ENCODE measurements around the gene TTC16. TPM values are rescaled to one million over a fixed set of nuclear protein-coding genes. Genes with fewer than 3 reads are reported as not detected.

Gene TTC16
- total RNA-seq, 6 donors from 2014 or later = 0.29 to 9.4 (median 3.1) TPM

DNA sequence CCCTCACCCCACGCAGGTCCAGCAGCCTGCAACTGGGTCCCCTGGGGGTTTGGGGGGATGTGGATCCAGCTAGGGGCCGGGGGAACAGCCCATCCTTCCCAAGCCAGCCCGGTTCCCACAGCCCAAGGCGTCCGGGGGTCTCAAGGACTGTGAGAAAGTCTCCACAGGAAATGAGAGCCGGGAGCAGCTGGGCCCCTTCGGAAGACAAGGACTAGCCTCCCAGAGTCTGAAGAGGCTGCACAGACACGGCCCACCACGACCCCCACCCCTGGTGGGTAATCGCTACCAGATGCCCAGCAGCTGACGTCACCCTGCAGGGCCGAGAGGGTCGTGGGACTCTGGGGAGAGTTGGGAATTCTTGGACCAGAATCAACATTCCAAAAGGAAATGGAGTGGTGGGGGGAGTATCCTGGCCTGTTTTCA lies 52.0 kb downstream of the TTC16 start:
- no peaks in the 10 kb centered on the region for H3K9me3 ChIP-seq
- H3K27ac ChIP-seq = peak overlapping the region; percentile 78 to 96 (median 86)
- WGBS, 2 donors = 38 to 61% methylated on average over 13 of the region's 13 CpGs
- peaks cover 53 to 82% (median 70%) of the 10 kb centered on the region in 4 donors for H3K4me1 ChIP-seq
- no peak for ATAC-seq (ENCODE audit: low FRiP score in 2 of 2)
- no peak for TF ChIP-seq EP300 (IDR thresholded peaks at IDR 0.05)
- no peak for TF ChIP-seq POLR2A (IDR thresholded peaks at IDR 0.05)
- TF ChIP-seq CTCF (IDR thresholded peaks at IDR 0.05) = no peak
- no peak for TF ChIP-seq POLR2AphosphoS5 (IDR thresholded peaks at IDR 0.05)
- no peak for DNase-seq
- peaks cover 0 to 13% (median 3%) of the 10 kb centered on the region in 4 donors for H3K36me3 ChIP-seq
- H3K27me3 ChIP-seq = no peaks in the 10 kb centered on the region
- peak overlapping the region in 3 of 4 donors; percentile 10 to 70 (median 20) for H3K4me3 ChIP-seq

- Histone ChIP-seq H3K4me1 (peaks cover 50 to 75% (median 64%) of the 10 kb centered on the region in 4 donors), H3K27ac (peak overlapping the region; percentile 78 to 96 (median 86))
- WGBS, 2 donors = 45 to 64% methylated on average over 8 of the region's 8 CpGs
These were observed 52.8 kb downstream of the TTC16 start for GRCh38 chr9:127768698-127769097.

GRCh38 chr9:127769101-127769500 lies 53.2 kb downstream of the TTC16 start:
- no peaks in the 10 kb centered on the region for H3K9me3 ChIP-seq
- peaks cover 0 to 13% (median 5%) of the 10 kb centered on the region in 4 donors for H3K36me3 ChIP-seq
- TF ChIP-seq EP300 (IDR thresholded peaks at IDR 0.05) (no peak), POLR2AphosphoS5 (IDR thresholded peaks at IDR 0.05) (no peak), CTCF (IDR thresholded peaks at IDR 0.05) (no peak), POLR2A (IDR thresholded peaks at IDR 0.05) (no peak)
- H3K27ac ChIP-seq = peak overlapping the region; percentile 78 to 96 (median 86)
- peak overlapping the region in 3 of 4 donors; percentile 50 to 75 (median 70) for H3K4me3 ChIP-seq
- no peak for DNase-seq
- peaks cover 50 to 72% (median 62%) of the 10 kb centered on the region in 4 donors for H3K4me1 ChIP-seq
- ATAC-seq (ENCODE audit: low FRiP score in 2 of 2) = no peak
- WGBS, 2 donors = 82 to 89% methylated on average over 4 to 5 of the region's 5 CpGs
- H3K27me3 ChIP-seq = no peaks in the 10 kb centered on the region

More at GRCh38 chr9:127768698-127769097, 52.8 kb downstream of the TTC16 start:
- TF ChIP-seq POLR2A (IDR thresholded peaks at IDR 0.05) (no peak), POLR2AphosphoS5 (IDR thresholded peaks at IDR 0.05) (peak in 1 of 2 donors; percentile 32)
- H3K27me3 ChIP-seq = no peaks in the 10 kb centered on the region
- peak overlapping the region in 3 of 4 donors; percentile 50 to 75 (median 70) for H3K4me3 ChIP-seq
- DNase-seq = no peak
- H3K9me3 ChIP-seq = no peaks in the 10 kb centered on the region
- peaks cover 0 to 13% (median 3%) of the 10 kb centered on the region in 4 donors for H3K36me3 ChIP-seq
- no peak for ATAC-seq (ENCODE audit: low FRiP score in 2 of 2)

DNA sequence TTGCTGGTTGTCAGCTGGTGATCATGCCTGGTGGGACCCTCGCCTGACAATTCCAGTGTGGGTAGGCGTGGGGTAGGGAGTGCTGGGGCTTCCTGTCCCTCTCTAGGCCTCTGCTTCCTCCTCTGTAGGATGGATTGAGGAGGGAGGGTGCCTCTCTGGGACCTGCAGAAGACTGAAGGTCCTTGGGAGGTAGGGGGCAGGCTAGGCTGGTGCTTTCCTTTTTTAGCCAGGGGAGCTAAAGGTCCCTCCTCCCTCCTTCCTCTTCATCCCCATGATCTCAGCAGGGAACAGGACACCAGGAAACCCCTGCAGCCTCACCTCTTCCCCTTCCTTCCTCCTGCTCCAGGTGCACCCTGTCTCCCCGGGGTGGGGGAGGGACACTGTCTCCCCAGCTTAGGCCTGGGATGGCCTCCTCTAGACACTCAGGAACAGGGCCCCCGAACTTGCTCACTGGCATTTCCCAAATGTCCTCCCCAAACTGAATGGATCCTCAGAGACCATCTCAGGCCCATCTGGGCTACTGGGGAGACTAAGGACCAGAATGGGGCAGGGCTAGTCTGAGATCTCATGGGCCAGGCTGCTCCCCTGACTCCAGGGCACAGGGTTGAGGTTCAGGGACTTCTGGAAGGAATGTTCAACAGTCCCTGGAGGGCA lies 54.2 kb downstream of the TTC16 start:
- H3K9me3 ChIP-seq = no peaks in the 10 kb centered on the region
- H3K4me1 ChIP-seq = peaks cover 42 to 62% (median 56%) of the 10 kb centered on the region in 4 donors
- no peaks in the 10 kb centered on the region for H3K27me3 ChIP-seq
- H3K36me3 ChIP-seq = peaks cover 0 to 13% (median 5%) of the 10 kb centered on the region in 4 donors
- H3K4me3 ChIP-seq = peak overlapping the region; percentile 27 to 75 (median 60)
- TF ChIP-seq EP300 (IDR thresholded peaks at IDR 0.05) (peak in 2 of 4 donors; percentile 35 to 59), POLR2AphosphoS5 (IDR thresholded peaks at IDR 0.05) (peak; percentile 68 to 78), CTCF (IDR thresholded peaks at IDR 0.05) (peak in 1 of 6 experiments; percentile 19), POLR2A (IDR thresholded peaks at IDR 0.05) (no peak)
- WGBS, 2 donors = 24 to 48% methylated on average over 3 to 4 of the region's 4 CpGs
- peak overlapping the region; percentile 78 to 96 (median 86) for H3K27ac ChIP-seq
- DNase-seq (peak in 1 of 2 donors; percentile 41), ATAC-seq (ENCODE audit: low FRiP score in 2 of 2) (no peak)

DNA sequence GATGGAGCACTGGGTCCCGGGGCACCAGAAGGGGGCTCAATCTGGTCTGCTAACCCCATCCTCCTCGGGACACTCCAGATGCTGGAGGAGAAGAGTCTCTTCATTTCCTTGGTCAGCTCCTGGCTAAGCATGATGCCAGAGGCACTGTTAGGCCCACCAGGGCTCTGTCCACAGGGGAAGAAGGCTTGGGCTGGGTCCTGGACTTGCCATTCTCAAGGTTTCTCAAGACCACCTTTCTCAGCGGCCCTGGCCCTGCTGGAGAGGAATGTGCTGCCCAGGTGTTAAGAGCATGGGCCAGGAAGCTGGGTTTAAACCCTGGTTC lies 54.7 kb downstream of the TTC16 start:
- no peaks in the 10 kb centered on the region for H3K9me3 ChIP-seq
- WGBS, 2 donors = 29 to 45% methylated on average over 2 to 3 of the region's 3 CpGs
- DNase-seq (no peak), ATAC-seq (ENCODE audit: low FRiP score in 2 of 2) (no peak)
- H3K4me3 ChIP-seq = peak overlapping the region; percentile 27 to 75 (median 60)
- peak overlapping the region; percentile 78 to 96 (median 86) for H3K27ac ChIP-seq
- H3K4me1 ChIP-seq = peaks cover 37 to 59% (median 51%) of the 10 kb centered on the region in 4 donors
- no peaks in the 10 kb centered on the region for H3K27me3 ChIP-seq
- TF ChIP-seq CTCF (IDR thresholded peaks at IDR 0.05) (no peak), POLR2AphosphoS5 (IDR thresholded peaks at IDR 0.05) (no peak), POLR2A (IDR thresholded peaks at IDR 0.05) (no peak), EP300 (IDR thresholded peaks at IDR 0.05) (no peak)
- H3K36me3 ChIP-seq = peaks cover 0 to 13% (median 5%) of the 10 kb centered on the region in 4 donors
